HepG2 (cell line): ENCODE results near the gene NTPCR. TPM values are rescaled to one million over a fixed set of nuclear protein-coding genes. Genes with fewer than 3 reads are reported as not detected.

Experiments used
- ATAC-seq: fragments of 200-7000 bp; cut with Tn5 transposase; 3 replicates; pipeline ENCODE4 v1.9.1; 2020; ENCODE audit warnings: mild to moderate bottlenecking, moderate library complexity
- BruUV-seq: library from RNA; stranded (reverse); fragments of 400-500 nt; replicated peaks from 2 replicates; lab custom pipeline; 2021; lab: Mats Ljungman, UMichigan
- CTCF ChIA-PET: fragments of 300-600 bp; formaldehyde crosslinking; extraction: SDS; loops from one replicate; lab custom pipeline; 2021; ENCODE audit warnings: low total read pairs, inconsistent platforms, low intra/inter-chr PET ratio; lab: Yijun Ruan, JAX
- POLR2A ChIA-PET: fragments of 350-600 bp; sonication (Branson Sonifier 250); formaldehyde crosslinking; loops from one replicate; lab custom pipeline; 2020; ENCODE audit warnings: antibody characterized with exemption, inconsistent platforms; lab: Yijun Ruan, JAX
- DNase-seq: peaks from one replicate; pipeline ENCODE4 v3.0.0-alpha.2; 2015; ENCODE audit warnings: low spot score
- FAIRE-seq: peaks from 3 replicates; lab custom pipeline; 2011; peaks lifted over from hg19 to GRCh38; lab: Jason Lieb, UNC
- H2AFZ ChIP-seq: one replicate; pipeline ENCODE4 v1.6.1; 2011; ENCODE audit warnings: low read length, inconsistent platforms
- H3K27ac ChIP-seq: fragments of 300-600 bp; 3 replicates; pipeline ENCODE4 v1.8.0; 2011; ENCODE audit warnings: mixed run types, mild to moderate bottlenecking, mixed read lengths, low read length, inconsistent platforms; ENCODE audit not compliant: insufficient read depth; ENCODE audit errors: extremely low read length
- H3K27me3 ChIP-seq, 2 experiments: fragments of 200-600 bp in 1 of 2; 2 replicates in 1 of 2; 3 replicates in 1 of 2; pipeline versions ENCODE4 v1.6.0 to v1.8.0; 2011; ENCODE audit warnings: low read length in 2 of 2, mild to moderate bottlenecking in 2 of 2, moderate library complexity in 2 of 2, inconsistent platforms in 1 of 2; ENCODE audit not compliant: insufficient read depth in 2 of 2, control insufficient read depth in 1 of 2
- H3K36me3 ChIP-seq, 2 experiments: fragments of 200-600 bp in 1 of 2; replicated peaks in 1 of 2; 2 replicates in 1 of 2; 3 replicates in 1 of 2; pipeline versions ENCODE4 v1.5.1 to v1.8.0; 2011; ENCODE audit warnings: low read length in 2 of 2, inconsistent platforms in 1 of 2; ENCODE audit not compliant: insufficient read depth in 2 of 2, control insufficient read depth in 1 of 2
- H3K4me1 ChIP-seq: 2 replicates; pipeline ENCODE4 v1.5.1; 2012; ENCODE audit warnings: low read length, inconsistent platforms; ENCODE audit not compliant: insufficient read depth
- H3K4me2 ChIP-seq: 2 replicates; pipeline ENCODE4 v1.6.0; 2011; ENCODE audit warnings: low read depth, low read length, inconsistent platforms
- H3K4me3 ChIP-seq, 3 experiments: fragments of 200-600 bp in 1 of 3; sonication (generic), shearing (Covaris generic) in 1 of 3; replicated peaks in 1 of 3; 2 replicates each; pipeline ENCODE4 v1.5.1; 2011 to 2016; ENCODE audit warnings: low read length in 3 of 3, inconsistent platforms in 2 of 3, low read depth in 2 of 3, mild to moderate bottlenecking in 2 of 3, control low read depth in 1 of 3, mixed read lengths in 1 of 3; ENCODE audit not compliant: insufficient read depth in 1 of 3
- H3K79me2 ChIP-seq: one replicate; pipeline ENCODE4 v1.6.1; 2011; ENCODE audit warnings: low read length, inconsistent platforms; ENCODE audit not compliant: insufficient read depth
- H3K9ac ChIP-seq: 2 replicates; pipeline ENCODE4 v1.6.0; 2011; ENCODE audit warnings: mild to moderate bottlenecking, low read depth, low read length, inconsistent platforms; ENCODE audit not compliant: insufficient read depth
- H3K9me3 ChIP-seq: 2 replicates; pipeline ENCODE4 v1.5.1; 2012; ENCODE audit warnings: mild to moderate bottlenecking, low read length
- H4K20me1 ChIP-seq: 2 replicates; pipeline ENCODE4 v1.6.0; 2011; ENCODE audit warnings: inconsistent platforms, mild to moderate bottlenecking, low read length, moderate library complexity; ENCODE audit not compliant: insufficient read depth
- CREBL2 ChIP-seq: sonication (generic); formaldehyde crosslinking; IDR thresholded peaks from 2 replicates; pipeline ENCODE4 v1.8.1; 2023; ENCODE audit warnings: missing genetic modification reagents, mild to moderate bottlenecking, borderline replicate concordance
- HNRNPH1 ChIP-seq: fragments of 200-400 bp; formaldehyde crosslinking; optimal IDR thresholded peaks from 2 replicates; pipeline ENCODE3; 2017; ENCODE audit warnings: mild to moderate bottlenecking, low read depth, low read length
- NCOR1 ChIP-seq: fragments of 200-600 bp; sonication (generic); IDR thresholded peaks from 2 replicates; pipeline ENCODE4 v1.7.0; 2017; ENCODE audit warnings: antibody characterized with exemption, low read length, borderline replicate concordance
- SNAI1 ChIP-seq: sonication (generic); formaldehyde crosslinking; IDR thresholded peaks from 2 replicates; pipeline ENCODE4 v1.5.0; 2020; ENCODE audit warnings: mild to moderate bottlenecking, missing genetic modification reagents, borderline replicate concordance
- TSC22D2 ChIP-seq: sonication (generic); formaldehyde crosslinking; IDR thresholded peaks from 2 replicates; pipeline ENCODE4 v1.5.1; 2020; ENCODE audit warnings: missing genetic modification reagents, mild to moderate bottlenecking, borderline replicate concordance
- ZFP90 ChIP-seq: sonication (generic); formaldehyde crosslinking; IDR thresholded peaks from 2 replicates; pipeline ENCODE4 v1.8.0; 2022; ENCODE audit warnings: missing genetic modification reagents, mild to moderate bottlenecking, inconsistent platforms, borderline replicate concordance
- ZMAT3 ChIP-seq: sonication (generic); formaldehyde crosslinking; conservative IDR thresholded peaks from 2 replicates; pipeline ENCODE4 v1.7.0; 2021; ENCODE audit warnings: missing genetic modification reagents
- ZNF251 ChIP-seq: sonication (generic); formaldehyde crosslinking; IDR thresholded peaks from 2 replicates; pipeline ENCODE4 v1.9.0; 2021; ENCODE audit warnings: mild to moderate bottlenecking, missing genetic modification reagents
- ZSCAN21 ChIP-seq: sonication (generic); formaldehyde crosslinking; IDR thresholded peaks from 2 replicates; pipeline ENCODE4 v1.8.0; 2022; ENCODE audit warnings: mild to moderate bottlenecking, missing genetic modification reagents, moderate library complexity, borderline replicate concordance
- WGBS: methylation state at CpG from one replicate; pipeline ENCODE4 v1.1.6; 2017; ENCODE audit warnings: low lambda C conversion rate; 5-methylcytosine and 5-hydroxymethylcytosine counted together
- in situ Hi-C: cut with HindIII; loops from 2 replicates; pipeline ENCODE4 v1.10.0; 2017; ENCODE audit warnings: low pct_unique_long_range_greater_than_20kb; ENCODE audit not compliant: extremely low pct_ligation_motif_present
- intact Hi-C: fragments of 100-400 bp; cut with micrococcal nuclease; formaldehyde crosslinking; loops from one replicate; pipeline ENCODE4 v1.10.0; 2022; ENCODE audit not compliant: unreplicated experiment
- polyA plus RNA-seq, 8 experiments: library from polyadenylated mRNA; depleted of rRNA in 3 of 8; stranded (reverse) in 7 of 8; unstranded in 1 of 8; fragments of >200 nt; fragmentation: Illumina TruSeq in 4 of 8; extraction: Trizol in 4 of 8; gene quantifications; 2 replicates each; pipeline versions ENCODE4 v1.2.1 to v1.2.3, GENCODE V29; 2011 to 2016; ENCODE audit warnings: low read depth in 4 of 8, missing spikeins in 1 of 8, mixed read lengths in 1 of 8; ENCODE audit not compliant: insufficient read depth in 1 of 8
- total RNA-seq, 5 experiments: library from RNA; depleted of rRNA; stranded (reverse); fragments of >200 nt; fragmentation: Illumina TruSeq; extraction: Trizol; gene quantifications; 2 replicates each; pipeline ENCODE4 v1.2.3, GENCODE V29; 2016; ENCODE audit warnings: low read depth in 1 of 5
- TF ChIP-seq, protein P1 (sequence below): sonication (generic); formaldehyde crosslinking; IDR thresholded peaks from 2 replicates; pipeline ENCODE4 v1.4.0; 2020; ENCODE audit warnings: missing genetic modification reagents, borderline replicate concordance
- TF ChIP-seq, protein P2 (sequence below): sonication (generic); formaldehyde crosslinking; IDR thresholded peaks from 2 replicates; pipeline ENCODE4 v1.4.0; 2020; ENCODE audit warnings: mild to moderate bottlenecking, missing genetic modification reagents

The NTPCR gene
- total and polyA plus RNA-seq, 2 of the 13 experiments (the other 11 are each of a cell fraction or from before 2014, with no cell fraction given) = 11.7 to 47.0 TPM

DNA sequence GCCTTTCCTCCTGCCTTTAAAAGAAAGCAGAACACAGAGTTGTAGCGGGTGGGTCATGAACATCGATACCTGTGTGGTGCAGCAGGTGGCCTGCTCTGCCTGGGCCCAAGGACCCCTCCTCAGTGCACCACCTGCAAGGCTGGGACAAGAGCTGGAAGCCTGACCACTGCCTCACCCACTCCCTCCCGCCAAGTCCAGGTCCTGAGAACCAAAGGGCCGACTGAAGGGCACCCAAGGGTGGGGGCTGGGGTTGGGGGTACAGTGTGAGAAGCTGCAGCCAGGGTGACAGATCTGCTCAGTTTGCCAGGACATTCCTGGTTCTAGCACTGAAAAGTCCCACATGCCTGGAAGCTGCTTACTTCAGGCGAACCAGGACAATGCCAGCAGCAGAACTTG is 36.1 kb downstream of the NTPCR start:
- H3K9me3 ChIP-seq = no peaks in the 10 kb centered on the region
- no peak overlapping the region for H3K4me3 ChIP-seq
- H3K27ac ChIP-seq = no peak overlapping the region
- in situ Hi-C loops (no loop called here), intact Hi-C loops (no loop called here)
- H3K36me3 ChIP-seq = no peaks in the 10 kb centered on the region
- H3K9ac ChIP-seq = no peak overlapping the region
- no peaks in the 10 kb centered on the region for H4K20me1 ChIP-seq
- 39% methylated on average over 3 of the region's 5 CpGs for WGBS
- CTCF ChIA-PET = no interaction called here
- no peak overlapping the region for H3K4me2 ChIP-seq
- no peak for ATAC-seq
- H3K27me3 ChIP-seq = no peaks in the 10 kb centered on the region
- TF ChIP-seq SNAI1 (CRISPR knock-in tag) (no peak), HNRNPH1 (no peak), CREBL2 (CRISPR knock-in tag) (no peak), ZFP90 (CRISPR knock-in tag) (no peak), NCOR1 (no peak), ZSCAN21 (CRISPR knock-in tag) (no peak), ZMAT3 (no peak), ZNF251 (no peak), TSC22D2 (no peak)
- TF ChIP-seq, protein P1, sequence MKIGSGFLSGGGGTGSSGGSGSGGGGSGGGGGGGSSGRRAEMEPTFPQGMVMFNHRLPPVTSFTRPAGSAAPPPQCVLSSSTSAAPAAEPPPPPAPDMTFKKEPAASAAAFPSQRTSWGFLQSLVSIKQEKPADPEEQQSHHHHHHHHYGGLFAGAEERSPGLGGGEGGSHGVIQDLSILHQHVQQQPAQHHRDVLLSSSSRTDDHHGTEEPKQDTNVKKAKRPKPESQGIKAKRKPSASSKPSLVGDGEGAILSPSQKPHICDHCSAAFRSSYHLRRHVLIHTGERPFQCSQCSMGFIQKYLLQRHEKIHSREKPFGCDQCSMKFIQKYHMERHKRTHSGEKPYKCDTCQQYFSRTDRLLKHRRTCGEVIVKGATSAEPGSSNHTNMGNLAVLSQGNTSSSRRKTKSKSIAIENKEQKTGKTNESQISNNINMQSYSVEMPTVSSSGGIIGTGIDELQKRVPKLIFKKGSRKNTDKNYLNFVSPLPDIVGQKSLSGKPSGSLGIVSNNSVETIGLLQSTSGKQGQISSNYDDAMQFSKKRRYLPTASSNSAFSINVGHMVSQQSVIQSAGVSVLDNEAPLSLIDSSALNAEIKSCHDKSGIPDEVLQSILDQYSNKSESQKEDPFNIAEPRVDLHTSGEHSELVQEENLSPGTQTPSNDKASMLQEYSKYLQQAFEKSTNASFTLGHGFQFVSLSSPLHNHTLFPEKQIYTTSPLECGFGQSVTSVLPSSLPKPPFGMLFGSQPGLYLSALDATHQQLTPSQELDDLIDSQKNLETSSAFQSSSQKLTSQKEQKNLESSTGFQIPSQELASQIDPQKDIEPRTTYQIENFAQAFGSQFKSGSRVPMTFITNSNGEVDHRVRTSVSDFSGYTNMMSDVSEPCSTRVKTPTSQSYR (CRISPR knock-in tag) = no peak
- TF ChIP-seq, protein P2, sequence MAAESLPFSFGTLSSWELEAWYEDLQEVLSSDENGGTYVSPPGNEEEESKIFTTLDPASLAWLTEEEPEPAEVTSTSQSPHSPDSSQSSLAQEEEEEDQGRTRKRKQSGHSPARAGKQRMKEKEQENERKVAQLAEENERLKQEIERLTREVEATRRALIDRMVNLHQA = no peak
- DNase-seq = no peak
- H3K79me2 ChIP-seq = no peaks in the 10 kb centered on the region
- no peak overlapping the region for H2AFZ ChIP-seq
- no peaks in the 10 kb centered on the region for H3K4me1 ChIP-seq
- BruUV-seq = no TSS peak
- FAIRE-seq = no peak
- POLR2A ChIA-PET = no interaction called here
